Measurements from ENCODE around the gene OR2V2.

OR2V2 gene

DNA sequence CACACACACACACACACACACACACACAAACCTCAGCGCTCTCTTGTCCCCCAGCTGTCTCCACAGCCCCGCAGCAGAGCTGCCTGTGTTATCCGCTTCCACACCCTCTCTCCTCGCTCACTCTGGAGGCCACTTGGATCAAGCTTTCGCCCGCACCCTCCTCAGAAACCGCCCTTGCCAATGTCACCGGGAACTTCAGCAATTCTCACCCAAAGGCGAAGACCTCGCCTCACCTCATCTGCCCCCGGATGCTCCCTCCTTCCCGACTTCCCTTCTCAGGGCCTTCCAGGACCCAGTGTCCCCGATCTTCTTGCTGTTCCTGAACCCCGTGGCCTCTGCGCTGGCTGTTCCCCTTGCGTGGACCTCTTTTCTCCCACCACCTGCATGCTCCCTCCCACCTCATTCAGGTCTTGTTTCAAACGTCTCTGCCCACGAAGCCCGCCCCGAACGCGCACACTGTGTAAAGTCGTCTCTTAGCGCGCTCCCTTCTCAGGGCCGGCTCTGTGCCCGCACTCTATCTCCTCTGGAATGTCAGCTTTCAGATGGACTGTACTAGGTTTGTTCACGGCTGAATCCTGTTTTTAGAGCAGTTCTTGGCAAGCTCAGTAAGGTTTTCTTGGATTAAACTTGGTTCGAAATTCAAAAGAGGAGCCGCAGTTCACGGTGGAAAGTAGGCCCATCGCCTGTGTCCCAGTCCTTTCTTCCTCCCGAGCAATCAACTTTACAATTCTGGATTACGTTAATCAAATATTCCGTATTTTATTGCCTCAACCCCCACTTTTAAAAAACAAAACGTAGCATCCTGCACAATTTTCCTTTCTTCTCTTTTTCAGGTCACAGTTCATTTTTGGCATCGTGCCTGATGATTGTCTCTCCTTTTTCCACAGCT, 58.6 kb downstream of the OR2V2 start:
- DNase-seq (ENCODE audit: low read depth, low spot score) = no peak

DNA sequence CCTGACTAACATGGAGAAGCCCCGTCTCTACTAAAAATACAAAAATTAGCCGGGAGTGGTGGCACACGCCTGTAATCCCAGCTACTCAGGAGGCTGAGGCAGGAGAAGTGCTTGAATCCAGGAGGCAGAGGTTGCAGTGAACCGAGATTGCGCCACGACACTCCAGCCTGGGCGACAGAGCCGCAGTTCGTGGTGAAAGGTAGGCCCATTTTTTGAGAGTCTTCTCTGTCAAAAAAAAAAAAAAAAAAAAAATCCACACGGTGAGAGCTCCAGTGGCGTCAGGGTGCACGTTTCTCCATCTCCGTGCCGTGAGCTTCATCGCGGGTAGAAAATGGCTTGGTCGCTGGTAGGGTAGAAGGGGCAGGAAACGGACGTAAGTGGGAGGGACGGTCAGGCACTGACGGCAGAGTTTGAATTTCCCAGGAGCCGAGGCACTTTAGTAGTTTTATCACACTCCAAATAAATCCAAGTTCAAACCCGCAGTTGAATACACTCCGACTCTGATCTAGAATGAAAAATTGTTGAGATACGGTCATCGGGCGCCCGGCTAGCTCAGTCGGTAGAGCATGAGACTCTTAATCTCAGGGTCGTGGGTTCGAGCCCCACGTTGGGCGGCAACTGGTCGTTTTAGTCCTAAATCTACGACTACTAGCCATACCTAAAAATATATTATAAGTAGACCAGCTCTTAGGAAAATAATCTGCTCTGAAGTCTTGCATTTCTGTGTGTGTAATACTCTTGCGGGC, 60.0 kb downstream of the OR2V2 start:
- no peak for DNase-seq (ENCODE audit: low read depth, low spot score)

GRCh38 chr5:181207960-181208253, 60.5 kb downstream of the OR2V2 start:
- DNase-seq (ENCODE audit: low read depth, low spot score) = no peak

Measured in iPS DF 19.7 (cell line).